Astrocyte (in vitro differentiated cells and primary cell): ENCODE data around the gene BAZ1B. TPM values are rescaled to one million over a fixed set of nuclear protein-coding genes. Genes with fewer than 3 reads are reported as not detected.

Source experiments
- DNase-seq: peaks from one replicate; pipeline ENCODE4 v3.0.0-alpha.2; 2010; ENCODE audit warnings: low read depth
- FAIRE-seq: peaks from 2 replicates; lab custom pipeline; 2011; peaks lifted over from hg19 to GRCh38; lab: Jason Lieb, UNC
- H2AFZ ChIP-seq: 2 replicates; pipeline ENCODE4 v1.6.0; 2012; ENCODE audit warnings: low read depth, low read length, inconsistent platforms
- H3K27ac ChIP-seq: 2 replicates; pipeline ENCODE4 v1.5.1; 2011; ENCODE audit warnings: low read depth, low read length, inconsistent platforms
- H3K27me3 ChIP-seq: 2 replicates; pipeline ENCODE4 v1.6.0; 2011; ENCODE audit warnings: low read length, inconsistent platforms; ENCODE audit not compliant: insufficient read depth
- H3K36me3 ChIP-seq: 2 replicates; pipeline ENCODE4 v1.5.1; 2011; ENCODE audit warnings: low read length, inconsistent platforms; ENCODE audit not compliant: insufficient read depth
- H3K4me1 ChIP-seq: 2 replicates; pipeline ENCODE4 v1.5.1; 2011; ENCODE audit warnings: low read length, inconsistent platforms; ENCODE audit not compliant: insufficient read depth
- H3K4me2 ChIP-seq: 2 replicates; pipeline ENCODE4 v1.6.0; 2012; ENCODE audit warnings: low read length, inconsistent platforms
- H3K4me3 ChIP-seq: 2 replicates; pipeline ENCODE4 v1.5.1; 2011; ENCODE audit warnings: low read depth, mild to moderate bottlenecking, low read length, inconsistent platforms; ENCODE audit not compliant: insufficient read depth
- H3K79me2 ChIP-seq: 2 replicates; pipeline ENCODE4 v1.6.0; 2012; ENCODE audit warnings: mild to moderate bottlenecking, low read length, inconsistent platforms; ENCODE audit not compliant: insufficient read depth
- H3K9ac ChIP-seq: 2 replicates; pipeline ENCODE4 v1.6.0; 2012; ENCODE audit warnings: mild to moderate bottlenecking, low read length, inconsistent platforms
- H3K9me3 ChIP-seq: 2 replicates; pipeline ENCODE4 v1.5.1; 2012; ENCODE audit warnings: low read depth, mild to moderate bottlenecking, low read length, inconsistent platforms; ENCODE audit not compliant: insufficient read depth
- H4K20me1 ChIP-seq: 2 replicates; pipeline ENCODE4 v1.6.0; 2012; ENCODE audit warnings: low read length, inconsistent platforms; ENCODE audit not compliant: insufficient read depth
- H3K27ac Mint-ChIP-seq: one replicate; pipeline ENCODE4 v1.8.0; 2021; ENCODE audit warnings: mild to moderate bottlenecking, mixed read lengths; ENCODE audit not compliant: unreplicated experiment
- H3K27me3 Mint-ChIP-seq: one replicate; pipeline ENCODE4 v1.8.0; 2021; ENCODE audit warnings: low read depth, mixed read lengths; ENCODE audit not compliant: unreplicated experiment
- H3K36me3 Mint-ChIP-seq: one replicate; pipeline ENCODE4 v1.8.0; 2021; ENCODE audit warnings: low read depth, mixed read lengths; ENCODE audit not compliant: unreplicated experiment
- H3K4me1 Mint-ChIP-seq: one replicate; pipeline ENCODE4 v1.8.0; 2021; ENCODE audit warnings: low read depth, mixed read lengths; ENCODE audit not compliant: unreplicated experiment
- H3K4me3 Mint-ChIP-seq: one replicate; pipeline ENCODE4 v1.8.0; 2021; ENCODE audit warnings: mild to moderate bottlenecking, moderate library complexity, mixed read lengths; ENCODE audit not compliant: unreplicated experiment
- H3K9me3 Mint-ChIP-seq: one replicate; pipeline ENCODE4 v1.8.0; 2021; ENCODE audit warnings: mild to moderate bottlenecking, mixed read lengths; ENCODE audit not compliant: unreplicated experiment
- CTCF ChIP-seq: IDR thresholded peaks from 2 replicates; pipeline ENCODE4 v1.5.1; 2011; ENCODE audit warnings: low read depth, mild to moderate bottlenecking, inconsistent platforms, low read length, moderate library complexity; ENCODE audit not compliant: insufficient read depth
- EZH2 ChIP-seq: IDR thresholded peaks from 2 replicates; pipeline ENCODE4 v1.6.1; 2012; ENCODE audit warnings: mild to moderate bottlenecking, low read length, inconsistent platforms; ENCODE audit not compliant: insufficient read depth
- total RNA-seq: library from RNA; stranded (reverse); gene quantifications from 2 replicates; pipeline ENCODE4 v1.2.1, GENCODE V29; 2021

BAZ1B gene
- total RNA-seq, 1 donor from 2014 or later = 62.5 TPM

- Mint-ChIP-seq H3K27me3 (peaks cover 8% of the 10 kb centered on the region), H3K27ac (no peak overlapping the region), H3K36me3 (no peaks in the 10 kb centered on the region), H3K4me3 (no peak overlapping the region), H3K9me3 (no peaks in the 10 kb centered on the region), H3K4me1 (no peaks in the 10 kb centered on the region)
- H3K27ac ChIP-seq = no peak overlapping the region
- DNase-seq (no peak), FAIRE-seq (no peak)
- TF ChIP-seq EZH2 (no peak), CTCF (no peak)
- no peaks in the 10 kb centered on the region for H3K79me2 ChIP-seq
- no peaks in the 10 kb centered on the region for H4K20me1 ChIP-seq
- H3K4me3 ChIP-seq = no peak overlapping the region
- H3K9me3 ChIP-seq = no peaks in the 10 kb centered on the region
- H3K4me1 ChIP-seq = peaks cover 5% of the 10 kb centered on the region
- H3K4me2 ChIP-seq = no peak overlapping the region
- no peaks in the 10 kb centered on the region for H3K36me3 ChIP-seq
- no peak overlapping the region for H2AFZ ChIP-seq
- H3K27me3 ChIP-seq = no peaks in the 10 kb centered on the region
- no peak overlapping the region for H3K9ac ChIP-seq
These were observed 96.6 kb downstream of the BAZ1B start for GRCh38 chr7:73425356-73425983.

- no peak overlapping the region for H3K4me3 ChIP-seq
- no peaks in the 10 kb centered on the region for H3K79me2 ChIP-seq
- Mint-ChIP-seq H3K27me3 (peaks cover 8% of the 10 kb centered on the region), H3K36me3 (no peaks in the 10 kb centered on the region), H3K4me3 (no peak overlapping the region), H3K9me3 (no peaks in the 10 kb centered on the region), H3K27ac (no peak overlapping the region), H3K4me1 (no peaks in the 10 kb centered on the region)
- peak overlapping the region; percentile 82 for H3K4me2 ChIP-seq
- H3K36me3 ChIP-seq = no peaks in the 10 kb centered on the region
- H3K27ac ChIP-seq = no peak overlapping the region
- no peak for DNase-seq
- H3K27me3 ChIP-seq = no peaks in the 10 kb centered on the region
- H3K4me1 ChIP-seq = peaks cover 4% of the 10 kb centered on the region
- H3K9ac ChIP-seq = no peak overlapping the region
- no peaks in the 10 kb centered on the region for H4K20me1 ChIP-seq
- H3K9me3 ChIP-seq = no peaks in the 10 kb centered on the region
- no peak for FAIRE-seq
- peak overlapping the region; percentile 73 for H2AFZ ChIP-seq
- TF ChIP-seq CTCF = no peak
- no peak for TF ChIP-seq EZH2
These were observed 97.6 kb downstream of the BAZ1B start for GRCh38 chr7:73424489-73424885.
